Measurements from ENCODE around the gene GALNS.

GALNS gene

DNA sequence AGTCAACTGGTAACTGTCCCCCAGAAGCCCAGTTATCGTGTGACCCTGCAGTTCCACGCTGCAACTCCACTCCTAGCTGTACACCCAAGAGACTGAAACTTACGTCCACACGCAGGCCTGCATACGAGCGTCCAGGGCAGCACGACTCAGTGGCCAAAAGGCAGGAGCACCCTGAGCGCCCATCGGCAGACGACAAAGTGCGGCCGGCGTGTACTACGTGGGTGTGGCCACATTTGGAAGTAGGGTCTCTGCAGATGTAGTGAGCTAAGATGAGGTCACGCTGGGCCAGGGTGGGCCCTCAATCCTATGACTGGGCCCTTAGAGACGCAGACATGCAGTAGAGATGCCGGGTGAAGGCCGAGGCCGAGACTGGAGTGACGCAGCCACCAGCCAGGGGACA, 13.5 kb downstream of the GALNS start:
- TF ChIP-seq NFIC (IDR thresholded peaks at IDR 0.05), result no peak
- TF ChIP-seq CREB1 (IDR thresholded peaks at IDR 0.05; ENCODE audit: low read depth), result no peak
- no peak for TF ChIP-seq TAF1 (IDR thresholded peaks at IDR 0.05; ENCODE audit: low read depth)
- TF ChIP-seq, protein P1, sequence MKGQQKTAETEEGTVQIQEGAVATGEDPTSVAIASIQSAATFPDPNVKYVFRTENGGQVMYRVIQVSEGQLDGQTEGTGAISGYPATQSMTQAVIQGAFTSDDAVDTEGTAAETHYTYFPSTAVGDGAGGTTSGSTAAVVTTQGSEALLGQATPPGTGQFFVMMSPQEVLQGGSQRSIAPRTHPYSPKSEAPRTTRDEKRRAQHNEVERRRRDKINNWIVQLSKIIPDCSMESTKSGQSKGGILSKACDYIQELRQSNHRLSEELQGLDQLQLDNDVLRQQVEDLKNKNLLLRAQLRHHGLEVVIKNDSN (IDR thresholded peaks at IDR 0.05), result no peak
- no peak for TF ChIP-seq EP300 (IDR thresholded peaks at IDR 0.05; ENCODE audit: borderline replicate concordance)
- TF ChIP-seq, protein P2, sequence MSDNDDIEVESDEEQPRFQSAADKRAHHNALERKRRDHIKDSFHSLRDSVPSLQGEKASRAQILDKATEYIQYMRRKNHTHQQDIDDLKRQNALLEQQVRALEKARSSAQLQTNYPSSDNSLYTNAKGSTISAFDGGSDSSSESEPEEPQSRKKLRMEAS (IDR thresholded peaks at IDR 0.05), result no peak
- TF ChIP-seq ZBTB7A (IDR thresholded peaks at IDR 0.05; ENCODE audit: low read depth), result no peak
- TF ChIP-seq RAD21 (IDR thresholded peaks at IDR 0.05; ENCODE audit: low read depth), result no peak
- no peak for TF ChIP-seq TCF12 (IDR thresholded peaks at IDR 0.05; ENCODE audit: low read depth)
- no peak for TF ChIP-seq EGR1 (IDR thresholded peaks at IDR 0.05)
- no peak for TF ChIP-seq CEBPB (IDR thresholded peaks at IDR 0.05)
- no peak for TF ChIP-seq FOXM1 (IDR thresholded peaks at IDR 0.05; ENCODE audit: borderline replicate concordance, low read depth)
- TF ChIP-seq, protein P3, sequence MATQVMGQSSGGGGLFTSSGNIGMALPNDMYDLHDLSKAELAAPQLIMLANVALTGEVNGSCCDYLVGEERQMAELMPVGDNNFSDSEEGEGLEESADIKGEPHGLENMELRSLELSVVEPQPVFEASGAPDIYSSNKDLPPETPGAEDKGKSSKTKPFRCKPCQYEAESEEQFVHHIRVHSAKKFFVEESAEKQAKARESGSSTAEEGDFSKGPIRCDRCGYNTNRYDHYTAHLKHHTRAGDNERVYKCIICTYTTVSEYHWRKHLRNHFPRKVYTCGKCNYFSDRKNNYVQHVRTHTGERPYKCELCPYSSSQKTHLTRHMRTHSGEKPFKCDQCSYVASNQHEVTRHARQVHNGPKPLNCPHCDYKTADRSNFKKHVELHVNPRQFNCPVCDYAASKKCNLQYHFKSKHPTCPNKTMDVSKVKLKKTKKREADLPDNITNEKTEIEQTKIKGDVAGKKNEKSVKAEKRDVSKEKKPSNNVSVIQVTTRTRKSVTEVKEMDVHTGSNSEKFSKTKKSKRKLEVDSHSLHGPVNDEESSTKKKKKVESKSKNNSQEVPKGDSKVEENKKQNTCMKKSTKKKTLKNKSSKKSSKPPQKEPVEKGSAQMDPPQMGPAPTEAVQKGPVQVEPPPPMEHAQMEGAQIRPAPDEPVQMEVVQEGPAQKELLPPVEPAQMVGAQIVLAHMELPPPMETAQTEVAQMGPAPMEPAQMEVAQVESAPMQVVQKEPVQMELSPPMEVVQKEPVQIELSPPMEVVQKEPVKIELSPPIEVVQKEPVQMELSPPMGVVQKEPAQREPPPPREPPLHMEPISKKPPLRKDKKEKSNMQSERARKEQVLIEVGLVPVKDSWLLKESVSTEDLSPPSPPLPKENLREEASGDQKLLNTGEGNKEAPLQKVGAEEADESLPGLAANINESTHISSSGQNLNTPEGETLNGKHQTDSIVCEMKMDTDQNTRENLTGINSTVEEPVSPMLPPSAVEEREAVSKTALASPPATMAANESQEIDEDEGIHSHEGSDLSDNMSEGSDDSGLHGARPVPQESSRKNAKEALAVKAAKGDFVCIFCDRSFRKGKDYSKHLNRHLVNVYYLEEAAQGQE (IDR thresholded peaks at IDR 0.05; ENCODE audit: low read depth), result no peak
- TF ChIP-seq TEAD4 (IDR thresholded peaks at IDR 0.05), result no peak
- TF ChIP-seq YY1 (IDR thresholded peaks at IDR 0.05; ENCODE audit: low read depth), result no peak

DNA sequence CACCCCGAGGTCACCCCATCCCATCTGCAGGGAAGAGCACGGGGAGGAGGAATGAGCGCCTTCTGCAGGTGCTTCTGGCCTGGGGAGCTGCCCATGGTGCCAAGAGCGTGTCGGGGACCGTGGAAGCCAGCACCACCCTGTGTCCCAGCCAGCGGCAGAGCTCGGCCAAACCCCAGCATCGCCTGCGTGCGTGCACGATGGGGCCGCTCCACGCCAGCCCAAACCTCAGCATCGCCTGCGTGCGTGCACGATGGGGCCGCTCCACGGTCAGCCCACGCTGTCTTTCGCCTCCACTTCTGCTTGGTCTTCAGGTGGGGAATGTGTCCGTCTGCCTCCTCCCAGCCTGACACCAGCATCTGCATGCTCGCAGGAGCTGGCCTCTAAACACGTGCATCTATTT, 13.9 kb downstream of the GALNS start:
- TF ChIP-seq TAF1 (IDR thresholded peaks at IDR 0.05; ENCODE audit: low read depth), result no peak
- TF ChIP-seq FOXM1 (IDR thresholded peaks at IDR 0.05; ENCODE audit: borderline replicate concordance, low read depth), result no peak
- TF ChIP-seq CREB1 (IDR thresholded peaks at IDR 0.05; ENCODE audit: low read depth), result no peak
- no peak for TF ChIP-seq RAD21 (IDR thresholded peaks at IDR 0.05; ENCODE audit: low read depth)
- TF ChIP-seq, protein P3 (IDR thresholded peaks at IDR 0.05; ENCODE audit: low read depth), result no peak
- no peak for TF ChIP-seq TCF12 (IDR thresholded peaks at IDR 0.05; ENCODE audit: low read depth)

DNA sequence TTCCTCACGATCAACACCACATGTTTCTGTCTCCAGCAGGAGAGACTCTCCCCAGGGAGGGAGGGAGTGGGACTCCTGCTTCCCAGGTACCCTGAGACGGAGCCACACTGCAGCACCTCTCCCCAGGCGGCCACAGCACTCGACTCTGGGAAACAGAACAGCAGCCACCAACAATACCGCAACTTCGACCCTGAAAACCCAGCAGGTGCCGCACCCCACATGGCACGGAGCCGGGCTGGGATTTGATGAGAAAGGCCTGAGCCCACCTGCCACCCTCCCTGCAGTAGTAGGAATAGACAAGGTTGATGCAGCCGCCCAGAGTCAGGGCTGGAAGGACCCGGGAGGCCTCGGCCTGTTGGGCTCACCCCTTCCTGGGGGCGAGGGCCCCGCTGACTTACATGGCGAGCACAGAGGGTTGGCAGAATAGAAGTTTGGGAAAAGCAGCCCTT, 14.4 kb downstream of the GALNS start:
- TF ChIP-seq CREB1 (IDR thresholded peaks at IDR 0.05; ENCODE audit: low read depth) (no peak), TAF1 (IDR thresholded peaks at IDR 0.05; ENCODE audit: low read depth) (no peak), EP300 (IDR thresholded peaks at IDR 0.05; ENCODE audit: borderline replicate concordance) (no peak), YY1 (IDR thresholded peaks at IDR 0.05; ENCODE audit: low read depth) (no peak), FOXM1 (IDR thresholded peaks at IDR 0.05; ENCODE audit: borderline replicate concordance, low read depth) (no peak)

DNA sequence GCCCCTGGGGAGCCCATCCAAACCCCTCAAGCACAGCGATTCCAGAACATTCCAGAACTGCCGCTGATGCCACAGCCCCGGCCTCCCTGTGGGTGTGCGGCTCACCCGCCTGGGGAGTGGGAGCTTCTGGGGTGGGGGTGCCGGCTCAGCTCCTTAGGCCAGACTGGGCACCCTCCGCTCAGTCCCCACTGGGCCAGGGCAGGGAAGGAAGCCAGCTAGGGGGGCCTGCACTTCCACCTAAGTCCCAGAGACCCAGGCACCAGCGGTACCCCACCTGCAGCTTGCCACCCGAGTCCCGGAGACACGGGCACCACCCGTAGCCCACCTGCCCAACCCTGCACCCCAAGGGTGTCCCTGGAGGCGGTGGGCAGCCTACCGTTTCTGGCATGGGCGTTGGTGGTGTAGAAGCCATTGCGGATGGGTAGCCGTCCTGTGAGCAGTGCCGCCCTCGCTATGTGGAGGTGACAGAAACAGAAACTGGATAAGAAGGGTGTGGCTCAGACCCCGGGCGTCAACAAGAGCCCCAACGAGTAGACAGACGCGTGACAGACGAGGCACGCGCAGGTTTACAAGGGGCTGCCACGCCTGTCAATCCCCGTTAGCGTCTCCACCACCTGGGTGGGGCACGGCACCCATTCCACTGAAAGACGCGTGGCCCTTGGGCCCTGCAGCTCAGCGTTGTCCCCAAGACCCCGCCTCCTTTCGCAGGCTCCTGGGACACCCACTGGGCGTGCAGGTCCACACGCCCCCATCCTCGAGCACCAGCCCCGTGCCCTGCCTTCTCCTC, 15.0 kb downstream of the GALNS start:
- TF ChIP-seq ZBTB7A (IDR thresholded peaks at IDR 0.05; ENCODE audit: low read depth) (no peak), CEBPB (IDR thresholded peaks at IDR 0.05) (no peak), RAD21 (IDR thresholded peaks at IDR 0.05; ENCODE audit: low read depth) (no peak), TAF1 (IDR thresholded peaks at IDR 0.05; ENCODE audit: low read depth) (no peak), EGR1 (IDR thresholded peaks at IDR 0.05) (no peak), TCF12 (IDR thresholded peaks at IDR 0.05; ENCODE audit: low read depth) (no peak), EP300 (IDR thresholded peaks at IDR 0.05; ENCODE audit: borderline replicate concordance) (no peak), CREB1 (IDR thresholded peaks at IDR 0.05; ENCODE audit: low read depth) (no peak), FOXM1 (IDR thresholded peaks at IDR 0.05; ENCODE audit: borderline replicate concordance, low read depth) (no peak), YY1 (IDR thresholded peaks at IDR 0.05; ENCODE audit: low read depth) (no peak), TEAD4 (IDR thresholded peaks at IDR 0.05) (no peak), NFIC (IDR thresholded peaks at IDR 0.05) (no peak)
- TF ChIP-seq, protein P2 (IDR thresholded peaks at IDR 0.05), result no peak
- TF ChIP-seq, protein P3 (IDR thresholded peaks at IDR 0.05; ENCODE audit: low read depth), result no peak
- TF ChIP-seq, protein P1 (IDR thresholded peaks at IDR 0.05), result no peak
